Measurements from ENCODE around the gene C1orf105. TPM values are rescaled to one million over a fixed set of nuclear protein-coding genes. Genes with fewer than 3 reads are reported as not detected.

The C1orf105 gene
- total RNA-seq, 1 donor from 2014 or later = not detected

- DNase-seq (ENCODE audit: low read depth) = no peak
- Histone ChIP-seq H3K27me3 (ENCODE audit: control insufficient read depth, insufficient read depth, low read length) (no peaks in the 10 kb centered on the region), H3K36me3 (ENCODE audit: control insufficient read depth, insufficient read depth, low read length) (no peaks in the 10 kb centered on the region), H3K4me3 (ENCODE audit: low read depth, low read length) (no peak overlapping the region)
- TF ChIP-seq CTCF (IDR thresholded peaks at IDR 0.05; ENCODE audit: insufficient read depth, low read length, poor library complexity, severe bottlenecking) = no peak
These were observed 79.2 kb downstream of the C1orf105 start for GRCh38 chr1:172499636-172500141.

GRCh38 chr1:172500207-172500606, 79.7 kb downstream of the C1orf105 start:
- TF ChIP-seq CTCF (IDR thresholded peaks at IDR 0.05; ENCODE audit: insufficient read depth, low read length, poor library complexity, severe bottlenecking) = no peak
- Histone ChIP-seq H3K4me3 (ENCODE audit: low read depth, low read length) (no peak overlapping the region), H3K27me3 (ENCODE audit: control insufficient read depth, insufficient read depth, low read length) (no peaks in the 10 kb centered on the region), H3K36me3 (ENCODE audit: control insufficient read depth, insufficient read depth, low read length) (no peaks in the 10 kb centered on the region)
- DNase-seq (ENCODE audit: low read depth) = no peak

- no peak overlapping the region for H3K4me3 ChIP-seq (ENCODE audit: low read depth, low read length)
These were observed 87.3 kb downstream of the C1orf105 start for GRCh38 chr1:172507741-172508140.

GRCh38 chr1:172510479-172510878, 90.0 kb downstream of the C1orf105 start:
- no peak for TF ChIP-seq CTCF (IDR thresholded peaks at IDR 0.05; ENCODE audit: insufficient read depth, low read length, poor library complexity, severe bottlenecking)

More at GRCh38 chr1:172507741-172508140, 87.3 kb downstream of the C1orf105 start:
- Histone ChIP-seq H3K36me3 (ENCODE audit: control insufficient read depth, insufficient read depth, low read length) (no peaks in the 10 kb centered on the region), H3K27me3 (ENCODE audit: control insufficient read depth, insufficient read depth, low read length) (no peaks in the 10 kb centered on the region)
- DNase-seq (ENCODE audit: low read depth) = no peak
- no peak for TF ChIP-seq CTCF (IDR thresholded peaks at IDR 0.05; ENCODE audit: insufficient read depth, low read length, poor library complexity, severe bottlenecking)

GRCh38 chr1:172512591-172512990, 92.1 kb downstream of the C1orf105 start:
- H3K27me3 ChIP-seq (ENCODE audit: control insufficient read depth, insufficient read depth, low read length) = no peaks in the 10 kb centered on the region
- no peak for TF ChIP-seq CTCF (IDR thresholded peaks at IDR 0.05; ENCODE audit: insufficient read depth, low read length, poor library complexity, severe bottlenecking)
- H3K36me3 ChIP-seq (ENCODE audit: control insufficient read depth, insufficient read depth, low read length) = no peaks in the 10 kb centered on the region
- no peak overlapping the region for H3K4me3 ChIP-seq (ENCODE audit: low read depth, low read length)
- DNase-seq (ENCODE audit: low read depth) = no peak

More at GRCh38 chr1:172510479-172510878, 90.0 kb downstream of the C1orf105 start:
- Histone ChIP-seq H3K4me3 (ENCODE audit: low read depth, low read length) (no peak overlapping the region), H3K36me3 (ENCODE audit: control insufficient read depth, insufficient read depth, low read length) (no peaks in the 10 kb centered on the region), H3K27me3 (ENCODE audit: control insufficient read depth, insufficient read depth, low read length) (no peaks in the 10 kb centered on the region)
- DNase-seq (ENCODE audit: low read depth) = no peak

- H3K27me3 ChIP-seq (ENCODE audit: control insufficient read depth, insufficient read depth, low read length) = no peaks in the 10 kb centered on the region
- H3K4me3 ChIP-seq (ENCODE audit: low read depth, low read length) = no peak overlapping the region
- H3K36me3 ChIP-seq (ENCODE audit: control insufficient read depth, insufficient read depth, low read length) = no peaks in the 10 kb centered on the region
- no peak for TF ChIP-seq CTCF (IDR thresholded peaks at IDR 0.05; ENCODE audit: insufficient read depth, low read length, poor library complexity, severe bottlenecking)
- DNase-seq (ENCODE audit: low read depth) = no peak
These were observed 93.0 kb downstream of the C1orf105 start for GRCh38 chr1:172513479-172513878.
